NCI-H69 (cell line): ENCODE measurements around the gene CD3D.

ENCODE experiments used
- DNase-seq: peaks from one replicate; lab custom pipeline; 2025; lab: John Stamatoyannopoulos, UW

Gene CD3D

DNA sequence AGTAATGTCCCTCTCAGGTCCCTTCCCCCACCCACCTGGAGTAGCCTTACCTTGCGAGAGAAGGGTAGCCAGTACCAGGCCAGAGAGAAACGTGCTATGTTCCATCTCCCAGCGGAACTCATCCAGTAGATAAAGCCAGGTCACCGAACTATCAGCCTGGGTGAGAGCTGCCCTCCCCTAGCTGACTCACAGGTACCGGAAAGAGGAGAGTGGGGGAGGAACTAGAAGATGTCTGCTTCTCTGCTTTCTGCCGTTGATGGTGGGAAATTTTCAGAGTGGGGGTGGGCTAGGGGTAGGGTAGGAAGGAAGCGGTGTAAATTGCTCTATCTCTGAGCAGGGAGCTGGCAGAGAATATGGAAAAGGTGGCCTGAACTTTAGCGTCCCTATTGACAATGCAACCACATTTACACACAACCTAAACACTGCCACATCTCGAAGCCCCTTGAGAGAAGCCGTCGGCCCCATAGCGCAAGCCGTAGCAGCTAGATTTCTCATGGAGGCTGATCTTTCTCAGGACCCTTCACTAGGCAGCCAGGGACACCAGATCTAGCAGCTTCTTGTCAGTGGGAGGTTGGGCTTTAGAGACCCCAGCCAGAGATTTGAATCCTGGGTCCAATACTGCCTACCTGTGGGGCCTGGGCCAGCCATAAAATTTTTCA lies at the start of gene CD3D:
Gene CD3D, minus strand, starts transcription at position 203 of the 659 bp plus-strand sequence. Its CDS starts 98 bp downstream, at position 105.
- no peak for DNase-seq

DNA sequence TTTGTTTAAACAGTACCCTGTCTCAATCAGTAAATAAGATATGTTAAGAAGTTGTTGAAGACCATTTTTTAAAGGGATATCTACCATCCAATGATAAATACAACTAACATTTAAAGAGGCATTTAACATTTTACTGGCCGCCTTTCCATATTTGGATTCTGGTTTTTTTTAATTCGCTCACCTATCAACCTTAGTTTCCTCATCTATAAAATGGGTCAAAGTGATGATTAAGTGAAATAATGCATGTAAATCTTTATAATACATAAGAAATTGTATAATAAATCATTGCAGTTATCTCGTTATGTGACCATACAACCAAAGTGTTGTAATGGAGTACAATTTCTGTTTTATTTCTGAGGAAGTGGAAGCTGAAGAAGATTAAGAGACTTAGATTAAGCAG lies 41.2 kb upstream of the CD3D start:
- no peak for DNase-seq

GRCh38 chr11:118382954-118383353 lies 40.4 kb upstream of the CD3D start:
- no peak for DNase-seq

DNA sequence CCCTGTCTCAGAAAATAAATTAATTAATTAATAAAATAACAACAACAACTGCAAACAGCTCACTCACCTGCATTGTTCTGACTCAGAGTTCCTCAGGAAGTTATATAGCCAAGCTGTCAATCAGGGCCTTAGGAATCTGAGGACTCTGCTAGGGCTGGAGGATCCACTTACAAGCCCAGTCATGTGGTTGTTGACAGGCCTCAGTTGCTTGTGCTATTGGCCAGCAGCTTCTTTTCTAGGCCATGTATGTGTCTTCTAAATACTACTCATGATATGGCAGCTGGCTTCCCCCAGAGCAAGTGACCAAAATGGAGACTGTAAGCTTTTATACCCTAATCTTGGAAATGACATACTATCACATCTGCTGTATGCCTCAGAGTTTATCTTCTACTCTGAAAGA lies 38.1 kb upstream of the CD3D start:
- no peak for DNase-seq

DNA sequence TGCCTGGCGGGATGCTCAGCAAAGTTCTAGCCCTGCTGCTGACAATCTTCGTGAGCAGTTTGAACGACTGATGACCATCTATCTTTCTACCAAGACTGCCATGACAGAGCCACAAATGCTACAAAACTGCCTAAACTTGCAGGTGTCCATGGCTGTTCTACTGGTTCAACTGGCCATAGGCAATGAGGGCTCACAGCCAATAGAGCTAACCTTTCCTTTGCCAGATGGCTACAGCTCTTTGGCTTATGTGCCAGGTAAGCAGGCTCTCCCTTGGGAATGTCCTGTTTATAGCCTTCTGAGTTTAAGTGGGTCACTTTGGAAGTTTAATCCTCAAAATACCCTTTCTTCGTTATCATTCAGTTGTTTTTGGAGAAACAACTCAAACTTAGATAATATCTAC lies 37.0 kb upstream of the CD3D start:
- DNase-seq = peak; percentile 7

GRCh38 chr11:118375978-118376377 lies 33.5 kb upstream of the CD3D start:
- DNase-seq = no peak

GRCh38 chr11:118374729-118375128 lies 32.2 kb upstream of the CD3D start:
- DNase-seq = no peak

DNA sequence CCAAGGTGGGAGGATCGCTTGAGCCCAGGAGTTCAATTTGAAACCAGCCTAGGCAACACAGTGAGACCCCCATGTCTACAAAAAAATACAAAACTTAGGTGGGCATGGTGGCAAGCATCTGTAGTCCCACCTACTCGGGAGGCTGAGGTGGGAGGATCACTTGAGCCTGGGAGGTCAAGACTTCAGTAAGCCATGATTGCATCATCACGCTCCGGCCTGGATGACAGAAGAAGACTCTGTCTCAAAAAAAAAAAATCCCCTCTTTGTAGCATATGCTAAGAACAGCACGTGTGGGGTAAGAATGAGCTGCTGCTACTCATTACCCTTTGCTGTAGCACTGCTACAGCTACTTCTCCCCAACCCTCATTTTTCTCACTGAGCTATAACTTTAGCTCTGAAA lies 31.4 kb upstream of the CD3D start:
- DNase-seq = no peak

- no peak for DNase-seq
Observed at GRCh38 chr11:118373263-118373662, 30.8 kb upstream of the CD3D start.

DNA sequence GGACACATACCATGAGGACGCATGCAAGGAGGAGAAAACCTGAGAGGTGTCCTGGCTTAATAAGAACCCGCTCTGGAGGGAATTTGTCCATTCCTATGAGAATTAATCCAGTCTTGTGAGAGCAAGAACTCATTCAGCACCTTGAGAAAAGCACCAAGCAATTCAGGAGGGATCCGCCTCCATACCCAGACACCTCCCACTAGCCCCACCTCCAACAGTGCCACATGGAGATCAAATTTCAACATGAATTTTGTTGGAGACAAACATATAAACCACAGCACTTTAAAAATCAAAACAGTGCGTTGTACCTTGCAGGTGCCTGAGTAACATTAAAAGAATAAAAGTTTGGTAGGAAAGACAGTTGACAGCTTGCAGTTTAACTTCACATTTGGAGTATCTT lies 28.3 kb upstream of the CD3D start:
- DNase-seq = no peak

DNA sequence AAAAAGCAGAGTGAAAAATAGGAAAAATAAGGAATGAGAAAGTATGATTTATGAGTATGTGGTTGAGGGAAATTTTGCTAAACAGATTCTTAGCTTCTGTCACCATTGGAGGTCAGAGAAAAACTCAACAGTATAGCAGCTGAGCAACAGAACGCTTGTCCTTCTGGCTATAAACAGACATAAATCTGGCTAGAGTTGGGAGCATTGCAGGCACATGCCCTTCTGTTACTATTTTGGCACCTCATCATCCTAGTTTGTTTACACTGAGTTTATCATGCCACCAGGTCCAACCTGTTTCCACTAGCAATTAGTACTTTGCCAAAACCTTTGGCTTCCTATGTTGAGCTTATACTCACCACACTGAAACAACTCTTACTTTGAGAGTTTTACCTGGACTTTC lies 23.8 kb upstream of the CD3D start:
- DNase-seq = no peak

- DNase-seq = no peak
Observed at GRCh38 chr11:118364956-118365615, 22.6 kb upstream of the CD3D start.

- DNase-seq = peak; percentile 99
Observed at GRCh38 chr11:118359295-118359958, 16.9 kb upstream of the CD3D start, which contains the start of gene UBE4A. UBE4A (plus strand) TSS chr11:118359600; CDS start chr11:118365081, 5,481 bp downstream.

- DNase-seq = no peak
Observed at GRCh38 chr11:118358071-118358470, 15.6 kb upstream of the CD3D start.

- peak; percentile 23 for DNase-seq
Observed at GRCh38 chr11:118353084-118353710, 10.7 kb upstream of the CD3D start.

- no peak for DNase-seq
Observed at GRCh38 chr11:118349475-118349874, 7.0 kb upstream of the CD3D start.

DNA sequence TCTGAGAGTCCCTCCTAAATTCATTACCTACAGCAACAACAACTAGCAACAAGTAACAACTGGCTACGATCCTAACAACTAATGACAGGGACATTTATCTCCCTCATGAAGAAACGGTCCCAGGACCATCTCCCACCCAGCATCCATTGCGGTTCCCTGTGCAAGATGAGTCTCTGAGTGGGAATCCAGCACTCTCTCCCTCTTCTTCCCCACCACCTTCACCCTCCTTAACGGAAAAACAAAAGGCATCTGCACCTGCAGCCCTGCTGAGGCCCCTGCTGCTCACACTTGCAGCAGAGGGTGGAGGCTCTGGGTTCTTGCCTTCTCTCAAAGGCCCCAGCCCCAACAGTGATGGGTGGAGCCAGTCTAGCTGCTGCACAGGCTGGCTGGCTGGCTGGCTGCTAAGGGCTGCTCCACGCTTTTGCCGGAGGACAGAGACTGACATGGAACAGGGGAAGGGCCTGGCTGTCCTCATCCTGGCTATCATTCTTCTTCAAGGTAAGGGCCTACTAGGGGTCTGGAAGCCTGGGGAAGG lies 1.5 kb upstream of the CD3D start, which contains the start of gene CD3G:
Gene CD3G, plus strand, starts transcription at position 364 of the 535 bp plus-strand sequence. Its CDS starts 80 bp downstream, at position 444.
- DNase-seq = no peak

- DNase-seq = no peak
Observed at GRCh38 chr11:118343248-118343647, 743 bp upstream of the CD3D start.

DNA sequence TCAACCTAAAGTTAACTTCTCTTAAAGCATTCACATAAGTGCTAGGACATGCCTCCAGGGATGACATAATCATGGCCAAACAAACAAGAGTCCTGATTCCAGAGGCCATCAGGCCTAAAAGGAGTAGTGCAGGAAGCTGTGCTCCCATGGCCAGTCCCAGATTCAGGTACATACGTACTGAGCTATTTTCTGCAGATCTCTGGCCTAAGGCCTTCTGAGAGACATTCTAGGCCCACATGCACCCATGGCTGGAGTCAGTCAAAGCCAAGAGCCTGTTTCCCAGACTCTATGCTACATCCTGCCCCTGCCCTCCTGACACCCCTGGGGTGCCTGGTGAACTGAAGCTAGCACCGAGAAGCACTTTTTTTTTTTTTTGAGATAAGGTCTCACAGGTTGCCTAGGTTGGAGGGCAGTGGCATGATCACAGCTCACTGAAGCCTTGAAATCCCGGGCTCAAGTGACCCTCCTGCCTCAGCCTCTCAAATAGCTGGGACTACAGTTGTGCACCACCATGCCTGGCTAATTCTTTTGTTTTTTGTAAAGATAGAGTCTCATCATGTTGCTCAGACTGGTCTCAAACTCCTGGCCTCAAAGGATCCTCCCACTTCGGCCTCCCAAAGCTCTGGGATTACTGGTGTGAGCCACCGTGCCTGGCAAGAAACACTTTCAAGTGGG lies 553 bp downstream of the CD3D start:
- no peak for DNase-seq

DNA sequence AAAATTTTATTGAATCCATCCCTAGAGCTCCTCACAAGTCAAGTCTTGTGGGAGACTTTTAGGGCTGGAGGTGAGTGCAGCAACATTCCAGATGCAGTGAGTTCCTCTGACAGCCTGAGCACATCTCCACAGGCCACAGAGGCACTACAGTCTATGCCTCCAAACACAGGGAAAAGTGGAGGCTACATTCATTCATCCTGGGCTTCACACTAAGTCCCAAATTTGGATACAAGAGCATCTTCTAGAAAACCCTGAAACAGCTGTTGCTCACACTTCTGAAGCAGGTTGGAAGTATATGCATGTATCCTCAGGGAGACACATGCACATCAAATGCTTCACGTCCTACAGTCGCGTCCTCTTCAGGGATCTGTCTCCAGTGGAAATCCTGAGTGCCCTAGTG lies 1.2 kb downstream of the CD3D start:
- DNase-seq = no peak

DNA sequence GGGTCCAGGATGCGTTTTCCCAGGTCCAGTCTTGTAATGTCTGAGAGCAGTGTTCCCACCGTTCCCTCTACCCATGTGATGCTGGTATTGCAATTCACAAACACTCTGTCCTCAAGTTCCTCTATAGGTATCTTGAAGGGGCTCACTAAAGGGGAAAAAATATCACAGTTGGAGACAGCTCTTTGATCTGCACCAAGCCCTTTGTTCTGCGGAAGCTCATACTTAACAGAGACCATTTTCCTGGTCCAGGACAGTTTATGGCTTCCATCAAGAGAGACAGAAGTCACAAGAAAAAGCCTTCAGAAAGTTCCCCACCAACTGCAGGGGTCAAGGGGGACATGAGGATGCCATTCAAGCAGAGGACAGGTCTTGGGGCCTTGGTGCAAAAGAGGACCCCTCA lies 2.1 kb downstream of the CD3D start:
- no peak for DNase-seq
